ENCODE measurements around the gene MMP1.

- no peak for TF ChIP-seq CEBPB (IDR thresholded peaks at IDR 0.05; ENCODE audit: low read depth, low read length)
- no peak for TF ChIP-seq CTCF (conservative IDR thresholded peaks at IDR 0.05; ENCODE audit: low read depth, low read length)
- TF ChIP-seq POLR2A (IDR thresholded peaks at IDR 0.05; ENCODE audit: low read depth, low read length), result no peak
- TF ChIP-seq MAFK (IDR thresholded peaks at IDR 0.05; ENCODE audit: low read depth, low read length), result no peak
- no peak for TF ChIP-seq ELK1 (IDR thresholded peaks at IDR 0.05; ENCODE audit: borderline replicate concordance, low read depth, low read length)
- no peak for TF ChIP-seq CHD1 (IDR thresholded peaks at IDR 0.05; ENCODE audit: low read depth, low read length)
- no peak for TF ChIP-seq RAD21 (IDR thresholded peaks at IDR 0.05; ENCODE audit: low read length)
- no peak for TF ChIP-seq MAZ (IDR thresholded peaks at IDR 0.05; ENCODE audit: borderline replicate concordance, low read depth, low read length)
- TF ChIP-seq FOS (IDR thresholded peaks at IDR 0.05; ENCODE audit: low read depth, low read length), result no peak
- TF ChIP-seq NFE2L2 (IDR thresholded peaks at IDR 0.05; ENCODE audit: low read depth, low read length), result no peak
- no peak for TF ChIP-seq USF2 (IDR thresholded peaks at IDR 0.05; ENCODE audit: low read depth, low read length)
- no peak for TF ChIP-seq RFX5 (IDR thresholded peaks at IDR 0.05; ENCODE audit: low read depth, low read length)
- TF ChIP-seq SMC3 (IDR thresholded peaks at IDR 0.05; ENCODE audit: low read depth, low read length), result no peak
These were observed 35.8 kb upstream of the MMP1 start for GRCh38 chr11:102833731-102834130.

Data from IMR-90 (cell line).